CD1c-positive myeloid dendritic cell (primary cell): ENCODE data around the gene TRPM1.
A peak's percentile ranks its signal among the peaks of the same experiment; 100 is the strongest.

Experiments used
- DNase-seq: peaks from one replicate; pipeline ENCODE4 v3.0.0-alpha.2; 2016; ENCODE audit errors: extremely low spot score

TRPM1 gene

GRCh38 chr15:31101262-31102038 lies at the start of gene TRPM1:
Gene TRPM1, minus strand, starts transcription at chr15:31101725. Its CDS starts 20,370 bp downstream, at chr15:31081355.
- no peak for DNase-seq

- DNase-seq: no peak
Measured at GRCh38 chr15:31150732-31151231, 49.3 kb upstream of the TRPM1 start.

- no peak for DNase-seq
Measured at GRCh38 chr15:31149987-31150386, 48.5 kb upstream of the TRPM1 start.

- DNase-seq: no peak
Measured at GRCh38 chr15:31149088-31149505, 47.6 kb upstream of the TRPM1 start.

- no peak for DNase-seq
Measured at GRCh38 chr15:31148297-31149087, 47.0 kb upstream of the TRPM1 start.

GRCh38 chr15:31147944-31148296 lies 46.4 kb upstream of the TRPM1 start:
- DNase-seq: no peak

- no peak for DNase-seq
Measured at GRCh38 chr15:31147456-31147855, 45.9 kb upstream of the TRPM1 start.

GRCh38 chr15:31145271-31145911 lies 43.9 kb upstream of the TRPM1 start:
- DNase-seq: no peak

- no peak for DNase-seq
Measured at GRCh38 chr15:31141792-31142191, 40.3 kb upstream of the TRPM1 start.

- no peak for DNase-seq
Measured at GRCh38 chr15:31136607-31137328, 35.2 kb upstream of the TRPM1 start.

- DNase-seq: no peak
Measured at GRCh38 chr15:31136016-31136415, 34.5 kb upstream of the TRPM1 start.

- peak; percentile 2 for DNase-seq
Measured at GRCh38 chr15:31135523-31135922, 34.0 kb upstream of the TRPM1 start.

GRCh38 chr15:31133890-31134289 lies 32.4 kb upstream of the TRPM1 start:
- no peak for DNase-seq

GRCh38 chr15:31131853-31132375 lies 30.4 kb upstream of the TRPM1 start:
- DNase-seq: no peak

GRCh38 chr15:31130576-31131237 lies 29.2 kb upstream of the TRPM1 start:
- no peak for DNase-seq

- DNase-seq: no peak
Measured at GRCh38 chr15:31129769-31130303, 28.3 kb upstream of the TRPM1 start.

- peak; percentile 77 for DNase-seq
Measured at GRCh38 chr15:31128919-31129768, 27.6 kb upstream of the TRPM1 start.

- no peak for DNase-seq
Measured at GRCh38 chr15:31128477-31128876, 27.0 kb upstream of the TRPM1 start.

GRCh38 chr15:31127596-31128261 lies 26.2 kb upstream of the TRPM1 start:
- DNase-seq: no peak
